T-helper 17 cell (primary cell): ENCODE results near the gene JAM3. TPM values are rescaled to one million over a fixed set of nuclear protein-coding genes. Genes with fewer than 3 reads are reported as not detected.

Source experiments
- ATAC-seq: fragments of 150-1000 bp; cut with Tn5 transposase; 2 replicates; pipeline ENCODE4 v1.10.0; 2021; ENCODE audit warnings: mild to moderate bottlenecking, moderate library complexity
- DNase-seq, 3 donors: peaks; one replicate each; pipeline versions ENCODE4 v3.0.0 to v3.0.0-alpha.2; 2020 to 2021
- H3K9me3 ChIP-seq: one replicate; pipeline ENCODE4 v1.7.0; 2013; ENCODE audit warnings: low read length, mild to moderate bottlenecking; ENCODE audit not compliant: control insufficient read depth, poor library complexity, severe bottlenecking
- H3K27ac Mint-ChIP-seq: one replicate; pipeline ENCODE4 v1.8.0; 2022; ENCODE audit warnings: mild to moderate bottlenecking, moderate library complexity, mixed read lengths
- H3K27me3 Mint-ChIP-seq: one replicate; pipeline ENCODE4 v1.8.0; 2022; ENCODE audit warnings: mixed read lengths
- H3K36me3 Mint-ChIP-seq: one replicate; pipeline ENCODE4 v1.8.0; 2022; ENCODE audit warnings: low read depth, mixed read lengths
- H3K4me1 Mint-ChIP-seq: one replicate; pipeline ENCODE4 v1.8.0; 2022; ENCODE audit warnings: mild to moderate bottlenecking, mixed read lengths
- H3K4me3 Mint-ChIP-seq: one replicate; pipeline ENCODE4 v1.8.0; 2022; ENCODE audit warnings: mild to moderate bottlenecking, moderate library complexity, mixed read lengths
- total RNA-seq, 4 donors: library from RNA in 2 of 4; stranded (reverse) in 2 of 4; gene quantifications; one replicate each; pipeline ENCODE4 v1.2.3 and lab custom pipeline; 2022 to 2026

JAM3 gene
- total RNA-seq, 2 donors from 2014 or later, result 12.5 to 37.4 TPM

DNA sequence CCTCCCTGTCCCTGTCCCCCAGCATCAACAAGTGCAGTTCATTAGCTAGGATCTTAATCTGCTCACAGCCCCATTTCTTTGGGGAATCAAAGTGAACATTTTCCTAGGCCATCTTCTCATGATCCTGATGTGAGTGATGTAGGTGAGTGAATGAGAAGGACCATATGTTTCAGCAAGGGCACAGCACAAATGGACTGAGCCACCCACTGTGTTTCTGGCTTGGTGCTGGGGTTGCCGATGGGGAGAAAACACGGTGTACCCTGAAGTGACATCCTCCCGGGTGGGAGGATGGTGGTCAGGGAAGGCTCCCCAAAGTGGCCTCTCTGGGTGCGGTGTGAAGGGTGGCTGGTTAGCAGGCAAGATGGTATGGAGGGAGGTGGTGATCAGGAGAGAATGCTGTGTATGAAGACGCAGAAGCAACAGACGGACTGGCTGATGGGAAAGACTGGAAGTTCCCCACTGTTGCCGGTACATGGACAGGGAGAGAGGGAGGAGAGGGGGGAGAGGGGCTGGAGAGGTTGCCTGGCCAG, 72.2 kb downstream of the JAM3 start:
- peaks cover 13% of the 10 kb centered on the region for H3K4me1 Mint-ChIP-seq
- H3K27ac Mint-ChIP-seq, result no peak overlapping the region
- no peak overlapping the region for H3K4me3 Mint-ChIP-seq
- no peaks in the 10 kb centered on the region for H3K27me3 Mint-ChIP-seq
- no peaks in the 10 kb centered on the region for H3K9me3 ChIP-seq
- peaks cover 3% of the 10 kb centered on the region for H3K36me3 Mint-ChIP-seq
- no peak for DNase-seq
- ATAC-seq, result no peak

DNA sequence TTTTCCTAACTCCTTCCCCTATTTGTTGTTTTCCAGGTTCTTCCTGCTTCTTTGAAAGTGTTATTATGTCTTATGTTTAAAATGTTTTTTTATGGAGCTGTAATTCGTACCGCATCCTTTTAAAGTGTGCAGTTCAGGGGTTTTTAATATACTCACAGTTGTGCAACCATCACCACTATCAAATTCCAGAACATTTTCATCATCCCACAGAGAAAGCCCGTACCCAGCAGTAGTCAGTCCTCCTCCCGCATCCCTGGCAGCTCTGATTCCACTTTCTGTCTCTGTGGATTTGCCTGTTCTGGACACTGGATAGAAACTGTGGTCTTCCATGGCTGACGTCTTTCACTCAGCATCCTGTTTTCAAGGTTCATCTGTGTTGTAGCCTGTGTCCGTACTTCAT, 73.7 kb downstream of the JAM3 start:
- H3K9me3 ChIP-seq, result no peaks in the 10 kb centered on the region
- Mint-ChIP-seq H3K4me3 (no peak overlapping the region), H3K4me1 (peaks cover 13% of the 10 kb centered on the region), H3K36me3 (peaks cover 3% of the 10 kb centered on the region), H3K27me3 (no peaks in the 10 kb centered on the region), H3K27ac (no peak overlapping the region)
- no peak for ATAC-seq
- DNase-seq, result no peak

DNA sequence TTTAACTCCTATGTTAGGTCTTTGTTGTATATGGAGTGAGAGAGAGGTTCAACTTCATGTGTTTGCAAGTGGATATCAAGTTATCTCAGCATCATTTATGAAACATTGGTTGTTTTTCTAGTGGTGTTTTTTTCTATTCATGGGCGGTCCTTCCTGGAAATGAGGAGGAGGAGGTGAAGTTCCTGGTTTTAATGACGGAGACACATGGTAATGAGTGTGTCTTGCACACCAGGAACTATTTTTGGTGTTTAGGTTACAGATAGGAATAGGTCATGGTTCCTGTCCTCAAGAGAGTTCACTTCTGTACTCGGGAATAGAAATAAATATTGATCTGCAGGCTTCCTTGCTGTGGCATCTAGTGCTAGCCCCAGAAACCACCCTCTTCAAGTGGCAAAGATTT, 74.9 kb downstream of the JAM3 start:
- no peak for ATAC-seq
- no peak overlapping the region for H3K4me3 Mint-ChIP-seq
- DNase-seq, result no peak
- H3K9me3 ChIP-seq, result no peaks in the 10 kb centered on the region
- peaks cover 3% of the 10 kb centered on the region for H3K36me3 Mint-ChIP-seq
- no peaks in the 10 kb centered on the region for H3K27me3 Mint-ChIP-seq
- no peak overlapping the region for H3K27ac Mint-ChIP-seq
- H3K4me1 Mint-ChIP-seq, result peaks cover 13% of the 10 kb centered on the region

DNA sequence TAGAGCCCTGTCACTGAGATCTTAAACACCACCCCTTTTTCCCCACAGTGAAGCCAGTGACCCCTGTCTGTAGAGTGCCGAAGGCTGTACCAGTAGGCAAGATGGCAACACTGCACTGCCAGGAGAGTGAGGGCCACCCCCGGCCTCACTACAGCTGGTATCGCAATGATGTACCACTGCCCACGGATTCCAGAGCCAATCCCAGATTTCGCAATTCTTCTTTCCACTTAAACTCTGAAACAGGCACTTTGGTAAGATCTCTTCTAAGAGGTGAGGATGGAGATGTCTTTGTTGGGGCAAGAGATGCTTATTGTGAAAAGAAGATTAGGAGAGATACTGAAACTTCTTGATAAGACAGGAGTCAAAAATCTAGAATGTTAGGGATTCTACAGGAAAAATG, 75.9 kb downstream of the JAM3 start:
- Mint-ChIP-seq H3K36me3 (peaks cover 3% of the 10 kb centered on the region), H3K4me1 (peaks cover 13% of the 10 kb centered on the region), H3K27me3 (no peaks in the 10 kb centered on the region), H3K4me3 (no peak overlapping the region), H3K27ac (peak overlapping the region; percentile 59)
- ATAC-seq (no peak), DNase-seq (no peak)
- H3K9me3 ChIP-seq, result no peaks in the 10 kb centered on the region

DNA sequence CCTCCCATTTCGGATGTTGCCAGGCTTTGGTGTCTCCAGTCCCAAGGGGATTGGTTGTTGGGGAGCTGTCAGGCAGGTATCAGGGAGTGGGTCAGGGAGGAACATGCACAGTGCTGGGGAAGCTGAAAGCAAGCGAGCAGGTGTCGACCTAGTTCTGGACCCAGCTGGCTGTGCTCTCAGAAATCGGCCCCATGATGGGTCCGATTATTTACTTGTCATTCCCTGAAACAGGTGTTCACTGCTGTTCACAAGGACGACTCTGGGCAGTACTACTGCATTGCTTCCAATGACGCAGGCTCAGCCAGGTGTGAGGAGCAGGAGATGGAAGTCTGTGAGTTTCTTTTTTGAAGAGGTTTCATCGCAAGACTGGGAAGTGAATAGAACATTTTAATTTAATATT, 76.8 kb downstream of the JAM3 start:
- no peak overlapping the region for H3K4me3 Mint-ChIP-seq
- no peaks in the 10 kb centered on the region for H3K9me3 ChIP-seq
- H3K27ac Mint-ChIP-seq, result no peak overlapping the region
- H3K36me3 Mint-ChIP-seq, result peaks cover 3% of the 10 kb centered on the region
- H3K27me3 Mint-ChIP-seq, result no peaks in the 10 kb centered on the region
- ATAC-seq (no peak), DNase-seq (no peak)
- H3K4me1 Mint-ChIP-seq, result peaks cover 13% of the 10 kb centered on the region

DNA sequence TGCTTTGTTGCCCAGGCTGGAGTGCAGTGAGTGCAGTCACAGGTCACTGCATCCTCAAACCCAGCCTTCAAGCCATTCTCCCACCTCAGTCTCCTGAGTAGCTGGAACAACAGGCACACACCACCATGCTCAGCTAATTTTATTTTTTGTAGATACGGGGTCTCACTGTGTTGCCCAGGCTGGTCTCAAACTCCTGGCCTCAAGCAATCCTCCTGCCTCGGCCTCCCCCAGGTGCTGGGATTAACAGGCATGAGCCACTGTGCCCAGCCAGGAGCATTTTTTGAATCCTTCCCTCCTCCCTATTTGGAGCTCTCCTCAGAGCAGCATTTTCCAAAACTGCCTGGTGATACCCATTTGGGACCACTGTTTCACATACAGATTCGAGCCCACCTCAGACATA, 77.7 kb downstream of the JAM3 start:
- ATAC-seq (no peak), DNase-seq (no peak)
- peaks cover 13% of the 10 kb centered on the region for H3K4me1 Mint-ChIP-seq
- no peak overlapping the region for H3K4me3 Mint-ChIP-seq
- H3K27ac Mint-ChIP-seq, result no peak overlapping the region
- no peaks in the 10 kb centered on the region for H3K9me3 ChIP-seq
- H3K36me3 Mint-ChIP-seq, result peaks cover 3% of the 10 kb centered on the region
- no peaks in the 10 kb centered on the region for H3K27me3 Mint-ChIP-seq

DNA sequence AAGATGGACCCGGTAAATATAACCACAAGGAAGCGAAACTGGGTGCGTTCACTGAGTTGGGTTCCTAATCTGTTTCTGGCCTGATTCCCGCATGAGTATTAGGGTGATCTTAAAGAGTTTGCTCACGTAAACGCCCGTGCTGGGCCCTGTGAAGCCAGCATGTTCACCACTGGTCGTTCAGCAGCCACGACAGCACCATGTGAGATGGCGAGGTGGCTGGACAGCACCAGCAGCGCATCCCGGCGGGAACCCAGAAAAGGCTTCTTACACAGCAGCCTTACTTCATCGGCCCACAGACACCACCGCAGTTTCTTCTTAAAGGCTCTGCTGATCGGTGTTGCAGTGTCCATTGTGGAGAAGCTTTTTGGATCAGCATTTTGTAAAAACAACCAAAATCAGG, 80.5 kb downstream of the JAM3 start:
- Mint-ChIP-seq H3K36me3 (peaks cover 3% of the 10 kb centered on the region), H3K27ac (no peak overlapping the region)

DNA sequence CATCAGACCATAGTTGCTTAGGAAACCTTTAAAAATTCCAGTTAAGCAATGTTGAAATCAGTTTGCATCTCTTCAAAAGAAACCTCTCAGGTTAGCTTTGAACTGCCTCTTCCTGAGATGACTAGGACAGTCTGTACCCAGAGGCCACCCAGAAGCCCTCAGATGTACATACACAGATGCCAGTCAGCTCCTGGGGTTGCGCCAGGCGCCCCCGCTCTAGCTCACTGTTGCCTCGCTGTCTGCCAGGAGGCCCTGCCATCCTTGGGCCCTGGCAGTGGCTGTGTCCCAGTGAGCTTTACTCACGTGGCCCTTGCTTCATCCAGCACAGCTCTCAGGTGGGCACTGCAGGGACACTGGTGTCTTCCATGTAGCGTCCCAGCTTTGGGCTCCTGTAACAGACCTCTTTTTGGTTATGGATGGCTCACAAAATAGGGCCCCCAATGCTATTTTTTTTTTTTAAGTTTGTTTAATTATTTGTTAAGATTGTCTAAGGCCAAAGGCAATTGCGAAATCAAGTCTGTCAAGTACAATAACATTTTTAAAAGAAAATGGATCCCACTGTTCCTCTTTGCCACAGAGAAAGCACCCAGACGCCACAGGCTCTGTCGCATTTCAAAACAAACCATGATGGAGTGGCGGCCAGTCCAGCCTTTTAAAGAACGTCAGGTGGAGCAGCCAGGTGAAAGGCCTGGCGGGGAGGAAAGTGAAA, 81.5 kb downstream of the JAM3 start:
- H3K27ac Mint-ChIP-seq, result peak overlapping the region; percentile 70

More for the DNA sequence above, 80.5 kb downstream of the JAM3 start:
- no peaks in the 10 kb centered on the region for H3K9me3 ChIP-seq
- Mint-ChIP-seq H3K27me3 (no peaks in the 10 kb centered on the region), H3K4me3 (no peak overlapping the region), H3K4me1 (peaks cover 4% of the 10 kb centered on the region)
- ATAC-seq, result no peak
- DNase-seq, result no peak

DNA sequence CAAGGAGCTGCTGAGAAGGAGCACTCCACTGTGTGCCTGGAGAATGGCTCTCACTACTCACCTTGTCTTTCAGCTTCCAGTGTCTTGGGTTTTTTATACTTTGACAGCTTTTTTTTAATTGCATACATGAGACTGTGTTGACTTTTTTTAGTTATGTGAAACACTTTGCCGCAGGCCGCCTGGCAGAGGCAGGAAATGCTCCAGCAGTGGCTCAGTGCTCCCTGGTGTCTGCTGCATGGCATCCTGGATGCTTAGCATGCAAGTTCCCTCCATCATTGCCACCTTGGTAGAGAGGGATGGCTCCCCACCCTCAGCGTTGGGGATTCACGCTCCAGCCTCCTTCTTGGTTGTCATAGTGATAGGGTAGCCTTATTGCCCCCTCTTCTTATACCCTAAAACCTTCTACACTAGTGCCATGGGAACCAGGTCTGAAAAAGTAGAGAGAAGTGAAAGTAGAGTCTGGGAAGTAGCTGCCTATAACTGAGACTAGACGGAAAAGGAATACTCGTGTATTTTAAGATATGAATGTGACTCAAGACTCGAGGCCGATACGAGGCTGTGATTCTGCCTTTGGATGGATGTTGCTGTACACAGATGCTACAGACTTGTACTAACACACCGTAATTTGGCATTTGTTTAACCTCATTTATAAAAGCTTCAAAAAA, 82.3 kb downstream of the JAM3 start:
- Mint-ChIP-seq H3K27me3 (no peaks in the 10 kb centered on the region), H3K4me3 (no peak overlapping the region), H3K4me1 (peaks cover 4% of the 10 kb centered on the region), H3K36me3 (peaks cover 6% of the 10 kb centered on the region), H3K27ac (peak overlapping the region; percentile 70)
- ATAC-seq, result no peak
- DNase-seq, result no peak
- no peaks in the 10 kb centered on the region for H3K9me3 ChIP-seq

More for the DNA sequence above, 81.5 kb downstream of the JAM3 start:
- no peak overlapping the region for H3K4me3 Mint-ChIP-seq
- H3K36me3 Mint-ChIP-seq, result peaks cover 6% of the 10 kb centered on the region
- ATAC-seq (no peak), DNase-seq (no peak)
- H3K9me3 ChIP-seq, result no peaks in the 10 kb centered on the region
- peaks cover 4% of the 10 kb centered on the region for H3K4me1 Mint-ChIP-seq
- H3K27me3 Mint-ChIP-seq, result no peaks in the 10 kb centered on the region

DNA sequence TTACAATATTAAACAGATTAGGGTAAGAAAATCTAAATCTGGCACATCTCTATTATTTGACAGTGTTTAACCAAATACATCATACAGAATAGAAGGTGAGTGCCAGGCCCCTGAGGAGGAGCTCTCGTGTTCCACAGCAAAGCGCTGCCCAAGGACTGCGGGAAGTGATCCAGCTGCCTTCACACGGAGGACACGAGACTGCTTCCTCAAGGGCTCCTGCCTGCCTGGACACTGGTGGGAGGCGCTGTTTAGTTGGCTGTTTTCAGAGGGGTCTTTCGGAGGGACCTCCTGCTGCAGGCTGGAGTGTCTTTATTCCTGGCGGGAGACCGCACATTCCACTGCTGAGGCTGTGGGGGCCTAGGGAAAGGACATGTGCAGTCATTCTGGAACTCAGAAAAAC, 83.8 kb downstream of the JAM3 start:
- Mint-ChIP-seq H3K4me1 (peaks cover 4% of the 10 kb centered on the region), H3K36me3 (peaks cover 10% of the 10 kb centered on the region), H3K27me3 (no peaks in the 10 kb centered on the region), H3K27ac (no peak overlapping the region), H3K4me3 (no peak overlapping the region)
- DNase-seq (no peak), ATAC-seq (no peak)
- H3K9me3 ChIP-seq, result no peaks in the 10 kb centered on the region

DNA sequence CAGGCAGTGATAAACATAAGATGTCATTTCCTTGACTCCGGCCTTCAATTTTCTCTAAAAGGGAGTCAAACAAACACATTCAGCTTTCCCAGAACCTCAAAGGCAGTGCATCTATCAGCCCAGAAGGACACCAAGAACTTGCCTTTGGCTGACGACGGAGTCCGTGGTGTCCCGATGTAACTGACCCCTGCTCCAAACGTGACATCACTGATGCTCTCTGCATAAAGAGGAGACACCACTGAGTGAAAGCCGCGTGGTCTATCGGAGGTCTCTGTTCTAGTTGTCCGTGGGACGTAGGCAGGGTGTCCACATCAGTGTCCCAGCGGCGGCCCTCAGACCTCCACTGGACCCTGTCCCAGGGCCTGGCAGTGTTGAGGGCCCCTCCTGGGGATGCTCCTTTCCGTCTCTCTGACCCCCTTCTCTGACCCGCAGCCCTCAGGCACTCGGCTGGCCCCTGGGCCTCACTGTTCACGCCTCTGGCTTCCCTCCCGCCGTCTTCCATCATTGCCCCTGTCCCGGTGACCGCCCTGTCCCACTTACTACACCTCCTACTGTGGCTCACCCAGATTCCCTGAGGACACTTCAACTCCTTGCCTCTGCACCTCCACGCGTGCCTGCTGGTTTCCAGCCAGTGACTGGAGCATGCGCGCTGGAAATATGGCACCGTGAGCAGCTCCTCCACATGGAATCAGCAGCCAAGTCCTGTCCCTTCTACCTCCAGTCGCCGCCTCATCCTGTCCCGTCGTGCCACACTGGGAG, 84.5 kb downstream of the JAM3 start:
- ATAC-seq, result no peak
- no peak overlapping the region for H3K27ac Mint-ChIP-seq
- DNase-seq, result no peak
- no peaks in the 10 kb centered on the region for H3K27me3 Mint-ChIP-seq
- H3K4me1 Mint-ChIP-seq, result peaks cover 4% of the 10 kb centered on the region
- H3K36me3 Mint-ChIP-seq, result peaks cover 10% of the 10 kb centered on the region
- no peaks in the 10 kb centered on the region for H3K9me3 ChIP-seq
- H3K4me3 Mint-ChIP-seq, result no peak overlapping the region

DNA sequence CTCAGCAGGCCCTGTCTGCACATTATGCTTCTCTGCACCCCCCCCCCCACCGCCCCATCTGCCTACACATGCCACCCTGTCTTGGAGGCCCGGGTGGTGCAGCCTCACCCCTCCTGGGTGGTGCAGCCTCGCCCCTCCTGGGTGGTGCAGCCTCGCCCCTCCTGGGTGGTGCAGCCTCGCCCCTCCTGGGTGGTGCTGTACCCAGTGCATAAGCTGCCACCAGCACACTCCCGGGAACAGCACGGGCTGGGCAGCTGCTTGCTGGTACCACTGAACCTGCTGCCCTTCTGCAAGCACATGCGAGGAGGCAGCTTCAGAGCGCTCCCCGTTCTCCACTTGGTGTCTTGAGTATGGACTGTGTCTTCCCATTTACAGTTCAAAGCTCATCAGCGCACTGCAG, 85.6 kb downstream of the JAM3 start:
- DNase-seq (no peak), ATAC-seq (no peak)
- H3K4me3 Mint-ChIP-seq, result no peak overlapping the region
- H3K27me3 Mint-ChIP-seq, result no peaks in the 10 kb centered on the region
- H3K9me3 ChIP-seq, result no peaks in the 10 kb centered on the region
- H3K27ac Mint-ChIP-seq, result no peak overlapping the region
- peaks cover 13% of the 10 kb centered on the region for H3K36me3 Mint-ChIP-seq
- H3K4me1 Mint-ChIP-seq, result peaks cover 4% of the 10 kb centered on the region

DNA sequence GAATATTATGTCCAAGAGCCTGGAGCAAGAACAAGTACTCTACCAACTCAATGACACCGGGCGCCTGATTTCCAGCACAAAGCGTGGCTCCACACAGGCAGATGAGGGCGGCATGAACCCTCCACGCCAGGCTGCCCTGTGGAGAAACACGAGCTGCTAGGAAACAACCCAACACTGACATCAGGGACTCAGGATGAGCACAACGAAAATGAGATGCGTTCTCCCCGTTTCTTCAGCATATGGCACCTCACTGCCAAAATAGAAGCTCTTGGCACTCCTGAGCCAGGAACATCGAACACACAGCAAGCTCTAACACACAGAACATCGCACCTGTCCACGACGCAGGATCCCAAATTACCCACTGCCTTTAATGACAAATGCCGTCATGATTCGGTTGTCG, 86.6 kb downstream of the JAM3 start:
- no peak for DNase-seq
- H3K36me3 Mint-ChIP-seq, result peaks cover 17% of the 10 kb centered on the region
- H3K27ac Mint-ChIP-seq, result peak overlapping the region; percentile 41
- H3K4me1 Mint-ChIP-seq, result peaks cover 4% of the 10 kb centered on the region
- H3K4me3 Mint-ChIP-seq, result no peak overlapping the region
- H3K9me3 ChIP-seq, result no peaks in the 10 kb centered on the region
- no peaks in the 10 kb centered on the region for H3K27me3 Mint-ChIP-seq
- no peak for ATAC-seq
